ENCODE measurements around the gene PSME3IP1.
"Not testable (repeated sequence)": the region's sequence is repeated elsewhere in the genome, so short reads cannot be mapped to it uniquely, and the experiment has no call there.

Gene PSME3IP1

GRCh38 chr16:57224651-57225335 lies 39.0 kb upstream of the PSME3IP1 start:
- Histone ChIP-seq H3K9me3 (ENCODE audit: control insufficient read depth in 1 of 2, low read length in 2 of 2) (no peaks in the 10 kb centered on the region), H3K36me3 (ENCODE audit: control insufficient read depth in 1 of 2, insufficient read depth in 2 of 2, low read length in 2 of 2) (peaks cover 51 to 80% of the 10 kb centered on the region in 2 donors), H3K9ac (ENCODE audit: low read depth in 1 of 2, low read length in 2 of 2) (no peak overlapping the region), H3K4me1 (ENCODE audit: control insufficient read depth in 1 of 2, insufficient read depth in 2 of 2, low read length in 2 of 2) (no peaks in the 10 kb centered on the region), H3K27me3 (ENCODE audit: control insufficient read depth in 1 of 2, insufficient read depth in 2 of 2, low read length in 2 of 2) (no peaks in the 10 kb centered on the region), H3K27ac (ENCODE audit: low read depth, low read length) (no peak overlapping the region), H3K4me3 (ENCODE audit: low read depth in 1 of 2, low read length in 2 of 2) (no peak overlapping the region)

GRCh38 chr16:57223057-57223456 lies 37.2 kb upstream of the PSME3IP1 start:
- no peaks in the 10 kb centered on the region for H3K9me3 ChIP-seq (ENCODE audit: control insufficient read depth in 1 of 2, low read length in 2 of 2)
- H3K4me1 ChIP-seq (ENCODE audit: control insufficient read depth in 1 of 2, insufficient read depth in 2 of 2, low read length in 2 of 2) = no peaks in the 10 kb centered on the region
- H3K27ac ChIP-seq (ENCODE audit: low read depth, low read length) = no peak overlapping the region
- no peak overlapping the region for H3K4me3 ChIP-seq (ENCODE audit: low read depth in 1 of 2, low read length in 2 of 2)
- peaks cover 51 to 76% of the 10 kb centered on the region in 2 donors for H3K36me3 ChIP-seq (ENCODE audit: control insufficient read depth in 1 of 2, insufficient read depth in 2 of 2, low read length in 2 of 2)
- no peak overlapping the region for H3K9ac ChIP-seq (ENCODE audit: low read depth in 1 of 2, low read length in 2 of 2)
- H3K27me3 ChIP-seq (ENCODE audit: control insufficient read depth in 1 of 2, insufficient read depth in 2 of 2, low read length in 2 of 2) = no peaks in the 10 kb centered on the region

- Histone ChIP-seq H3K9me3 (ENCODE audit: control insufficient read depth in 1 of 2, low read length in 2 of 2) (peaks cover 8 to 9% of the 10 kb centered on the region in 2 donors), H3K4me3 (ENCODE audit: low read depth in 1 of 2, low read length in 2 of 2) (no peak overlapping the region), H3K27ac (ENCODE audit: low read depth, low read length) (no peak overlapping the region), H3K27me3 (ENCODE audit: control insufficient read depth in 1 of 2, insufficient read depth in 2 of 2, low read length in 2 of 2) (no peaks in the 10 kb centered on the region), H3K9ac (ENCODE audit: low read depth in 1 of 2, low read length in 2 of 2) (no peak overlapping the region), H3K36me3 (ENCODE audit: control insufficient read depth in 1 of 2, insufficient read depth in 2 of 2, low read length in 2 of 2) (peaks cover 47 to 85% of the 10 kb centered on the region in 2 donors), H3K4me1 (ENCODE audit: control insufficient read depth in 1 of 2, insufficient read depth in 2 of 2, low read length in 2 of 2) (no peaks in the 10 kb centered on the region)
Measured at GRCh38 chr16:57216968-57217367, 31.1 kb upstream of the PSME3IP1 start.

GRCh38 chr16:57213462-57213861 lies 27.6 kb upstream of the PSME3IP1 start:
- H3K27me3 ChIP-seq (ENCODE audit: control insufficient read depth in 1 of 2, insufficient read depth in 2 of 2, low read length in 2 of 2) = no peaks in the 10 kb centered on the region
- no peak overlapping the region for H3K4me3 ChIP-seq (ENCODE audit: low read depth in 1 of 2, low read length in 2 of 2)
- H3K4me1 ChIP-seq (ENCODE audit: control insufficient read depth in 1 of 2, insufficient read depth in 2 of 2, low read length in 2 of 2) = no peaks in the 10 kb centered on the region
- no peak overlapping the region for H3K27ac ChIP-seq (ENCODE audit: low read depth, low read length)
- peaks cover 36 to 91% of the 10 kb centered on the region in 2 donors for H3K36me3 ChIP-seq (ENCODE audit: control insufficient read depth in 1 of 2, insufficient read depth in 2 of 2, low read length in 2 of 2)
- H3K9me3 ChIP-seq (ENCODE audit: control insufficient read depth in 1 of 2, low read length in 2 of 2) = peaks cover 8 to 9% of the 10 kb centered on the region in 2 donors
- no peak overlapping the region for H3K9ac ChIP-seq (ENCODE audit: low read depth in 1 of 2, low read length in 2 of 2)

- Histone ChIP-seq H3K27me3 (ENCODE audit: control insufficient read depth in 1 of 2, insufficient read depth in 2 of 2, low read length in 2 of 2) (no peaks in the 10 kb centered on the region), H3K9ac (ENCODE audit: low read depth in 1 of 2, low read length in 2 of 2) (no peak overlapping the region), H3K27ac (ENCODE audit: low read depth, low read length) (no peak overlapping the region), H3K36me3 (ENCODE audit: control insufficient read depth in 1 of 2, insufficient read depth in 2 of 2, low read length in 2 of 2) (peaks cover 35 to 85% of the 10 kb centered on the region in 2 donors), H3K4me3 (ENCODE audit: low read depth in 1 of 2, low read length in 2 of 2) (no peak overlapping the region), H3K9me3 (ENCODE audit: control insufficient read depth in 1 of 2, low read length in 2 of 2) (no peaks in the 10 kb centered on the region), H3K4me1 (ENCODE audit: control insufficient read depth in 1 of 2, insufficient read depth in 2 of 2, low read length in 2 of 2) (no peaks in the 10 kb centered on the region)
Measured at GRCh38 chr16:57209780-57210179, 23.9 kb upstream of the PSME3IP1 start.

GRCh38 chr16:57208926-57209325 lies 23.1 kb upstream of the PSME3IP1 start:
- Histone ChIP-seq H3K4me1 (ENCODE audit: control insufficient read depth in 1 of 2, insufficient read depth in 2 of 2, low read length in 2 of 2) (no peaks in the 10 kb centered on the region), H3K36me3 (ENCODE audit: control insufficient read depth in 1 of 2, insufficient read depth in 2 of 2, low read length in 2 of 2) (peaks cover 30 to 80% of the 10 kb centered on the region in 2 donors), H3K9ac (ENCODE audit: low read depth in 1 of 2, low read length in 2 of 2) (no peak overlapping the region)

GRCh38 chr16:57204675-57205074 lies 18.8 kb upstream of the PSME3IP1 start:
- Histone ChIP-seq H3K27ac (ENCODE audit: low read depth, low read length) (no peak overlapping the region), H3K9ac (ENCODE audit: low read depth in 1 of 2, low read length in 2 of 2) (no peak overlapping the region), H3K36me3 (ENCODE audit: control insufficient read depth in 1 of 2, insufficient read depth in 2 of 2, low read length in 2 of 2) (peaks cover 21 to 43% of the 10 kb centered on the region in 2 donors), H3K4me1 (ENCODE audit: control insufficient read depth in 1 of 2, insufficient read depth in 2 of 2, low read length in 2 of 2) (no peaks in the 10 kb centered on the region), H3K9me3 (ENCODE audit: control insufficient read depth in 1 of 2, low read length in 2 of 2) (no peaks in the 10 kb centered on the region), H3K27me3 (ENCODE audit: control insufficient read depth in 1 of 2, insufficient read depth in 2 of 2, low read length in 2 of 2) (no peaks in the 10 kb centered on the region), H3K4me3 (ENCODE audit: low read depth in 1 of 2, low read length in 2 of 2) (no peak overlapping the region)

More at GRCh38 chr16:57208926-57209325, 23.1 kb upstream of the PSME3IP1 start:
- no peak overlapping the region for H3K4me3 ChIP-seq (ENCODE audit: low read depth in 1 of 2, low read length in 2 of 2)
- no peak overlapping the region for H3K27ac ChIP-seq (ENCODE audit: low read depth, low read length)
- H3K27me3 ChIP-seq (ENCODE audit: control insufficient read depth in 1 of 2, insufficient read depth in 2 of 2, low read length in 2 of 2) = no peaks in the 10 kb centered on the region
- no peaks in the 10 kb centered on the region for H3K9me3 ChIP-seq (ENCODE audit: control insufficient read depth in 1 of 2, low read length in 2 of 2)

GRCh38 chr16:57203451-57203850 lies 17.6 kb upstream of the PSME3IP1 start:
- Histone ChIP-seq H3K36me3 (ENCODE audit: control insufficient read depth in 1 of 2, insufficient read depth in 2 of 2, low read length in 2 of 2) (peaks cover 21 to 36% of the 10 kb centered on the region in 2 donors), H3K9ac (ENCODE audit: low read depth in 1 of 2, low read length in 2 of 2) (no peak overlapping the region), H3K4me3 (ENCODE audit: low read depth in 1 of 2, low read length in 2 of 2) (no peak overlapping the region), H3K27ac (ENCODE audit: low read depth, low read length) (no peak overlapping the region), H3K4me1 (ENCODE audit: control insufficient read depth in 1 of 2, insufficient read depth in 2 of 2, low read length in 2 of 2) (no peaks in the 10 kb centered on the region), H3K27me3 (ENCODE audit: control insufficient read depth in 1 of 2, insufficient read depth in 2 of 2, low read length in 2 of 2) (no peaks in the 10 kb centered on the region), H3K9me3 (ENCODE audit: control insufficient read depth in 1 of 2, low read length in 2 of 2) (no peaks in the 10 kb centered on the region)

- Histone ChIP-seq H3K36me3 (ENCODE audit: control insufficient read depth in 1 of 2, insufficient read depth in 2 of 2, low read length in 2 of 2) (peaks cover 15 to 29% of the 10 kb centered on the region in 2 donors), H3K27ac (ENCODE audit: low read depth, low read length) (no peak overlapping the region), H3K9me3 (ENCODE audit: control insufficient read depth in 1 of 2, low read length in 2 of 2) (no peaks in the 10 kb centered on the region), H3K4me1 (ENCODE audit: control insufficient read depth in 1 of 2, insufficient read depth in 2 of 2, low read length in 2 of 2) (no peaks in the 10 kb centered on the region), H3K4me3 (ENCODE audit: low read depth in 1 of 2, low read length in 2 of 2) (no peak overlapping the region), H3K9ac (ENCODE audit: low read depth in 1 of 2, low read length in 2 of 2) (no peak overlapping the region), H3K27me3 (ENCODE audit: control insufficient read depth in 1 of 2, insufficient read depth in 2 of 2, low read length in 2 of 2) (no peaks in the 10 kb centered on the region)
Measured at GRCh38 chr16:57202095-57202886, 16.5 kb upstream of the PSME3IP1 start.

- H3K9me3 ChIP-seq (ENCODE audit: control insufficient read depth in 1 of 2, low read length in 2 of 2); H3K4me1 ChIP-seq (ENCODE audit: control insufficient read depth in 1 of 2, insufficient read depth in 2 of 2, low read length in 2 of 2); H3K27me3 ChIP-seq (ENCODE audit: control insufficient read depth in 1 of 2, insufficient read depth in 2 of 2, low read length in 2 of 2); H3K27ac ChIP-seq (ENCODE audit: low read depth, low read length); H3K4me3 ChIP-seq (ENCODE audit: low read depth in 1 of 2, low read length in 2 of 2); H3K9ac ChIP-seq (ENCODE audit: low read depth in 1 of 2, low read length in 2 of 2): not testable (repeated sequence)
- H3K36me3 ChIP-seq (ENCODE audit: control insufficient read depth in 1 of 2, insufficient read depth in 2 of 2, low read length in 2 of 2) = peaks cover 11 to 18% of the 10 kb centered on the region in 2 donors
Measured at GRCh38 chr16:57200926-57201325, 15.1 kb upstream of the PSME3IP1 start.
